D721Med (cell line): ENCODE measurements around the gene PFKFB3.

Source experiments
- DNase-seq: peaks from one replicate; pipeline ENCODE4 v3.0.0; 2011; ENCODE audit warnings: low spot score; ENCODE audit not compliant: insufficient read length
- FAIRE-seq: peaks from 2 replicates; lab custom pipeline; 2011; peaks lifted over from hg19 to GRCh38; lab: Jason Lieb, UNC
- TF ChIP-seq, protein P1 (sequence below): IDR thresholded peaks from 2 replicates; pipeline ENCODE4 v1.5.1; 2012; ENCODE audit warnings: mild to moderate bottlenecking, control low read depth; ENCODE audit not compliant: insufficient read depth; ENCODE audit errors: missing control alignments

Gene PFKFB3

DNA sequence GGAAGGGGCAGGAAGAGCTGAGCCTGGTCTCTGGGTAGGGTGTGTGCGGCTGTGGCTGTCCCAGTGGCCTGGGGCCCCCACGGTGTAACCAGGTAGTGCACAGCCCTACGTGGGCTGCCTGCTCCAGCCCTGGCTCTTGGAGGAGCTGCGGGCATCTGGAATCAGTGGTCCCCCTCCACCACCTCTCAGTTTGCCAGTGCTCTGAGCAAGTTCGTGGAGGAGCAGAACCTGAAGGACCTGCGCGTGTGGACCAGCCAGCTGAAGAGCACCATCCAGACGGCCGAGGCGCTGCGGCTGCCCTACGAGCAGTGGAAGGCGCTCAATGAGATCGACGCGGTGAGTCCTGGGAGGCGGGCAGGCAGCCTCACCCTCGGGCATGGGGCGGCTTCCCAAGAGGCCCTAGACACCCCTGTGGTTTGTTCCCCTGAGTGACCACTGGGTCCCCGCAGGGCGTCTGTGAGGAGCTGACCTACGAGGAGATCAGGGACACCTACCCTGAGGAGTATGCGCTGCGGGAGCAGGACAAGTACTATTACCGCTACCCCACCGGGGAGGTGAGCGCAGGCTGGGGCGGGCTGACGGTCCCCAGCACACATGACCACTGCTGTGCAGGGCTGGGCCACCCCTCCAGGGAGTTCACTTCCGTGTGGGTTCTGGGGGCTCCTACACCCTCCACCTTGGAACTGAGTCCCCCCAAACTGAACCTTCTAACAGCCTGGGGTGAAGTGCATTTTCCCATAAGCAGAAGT, 18.6 kb downstream of the PFKFB3 start:
- FAIRE-seq (no peak), DNase-seq (no peak)
- TF ChIP-seq, protein P1, sequence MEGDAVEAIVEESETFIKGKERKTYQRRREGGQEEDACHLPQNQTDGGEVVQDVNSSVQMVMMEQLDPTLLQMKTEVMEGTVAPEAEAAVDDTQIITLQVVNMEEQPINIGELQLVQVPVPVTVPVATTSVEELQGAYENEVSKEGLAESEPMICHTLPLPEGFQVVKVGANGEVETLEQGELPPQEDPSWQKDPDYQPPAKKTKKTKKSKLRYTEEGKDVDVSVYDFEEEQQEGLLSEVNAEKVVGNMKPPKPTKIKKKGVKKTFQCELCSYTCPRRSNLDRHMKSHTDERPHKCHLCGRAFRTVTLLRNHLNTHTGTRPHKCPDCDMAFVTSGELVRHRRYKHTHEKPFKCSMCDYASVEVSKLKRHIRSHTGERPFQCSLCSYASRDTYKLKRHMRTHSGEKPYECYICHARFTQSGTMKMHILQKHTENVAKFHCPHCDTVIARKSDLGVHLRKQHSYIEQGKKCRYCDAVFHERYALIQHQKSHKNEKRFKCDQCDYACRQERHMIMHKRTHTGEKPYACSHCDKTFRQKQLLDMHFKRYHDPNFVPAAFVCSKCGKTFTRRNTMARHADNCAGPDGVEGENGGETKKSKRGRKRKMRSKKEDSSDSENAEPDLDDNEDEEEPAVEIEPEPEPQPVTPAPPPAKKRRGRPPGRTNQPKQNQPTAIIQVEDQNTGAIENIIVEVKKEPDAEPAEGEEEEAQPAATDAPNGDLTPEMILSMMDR = no peak

DNA sequence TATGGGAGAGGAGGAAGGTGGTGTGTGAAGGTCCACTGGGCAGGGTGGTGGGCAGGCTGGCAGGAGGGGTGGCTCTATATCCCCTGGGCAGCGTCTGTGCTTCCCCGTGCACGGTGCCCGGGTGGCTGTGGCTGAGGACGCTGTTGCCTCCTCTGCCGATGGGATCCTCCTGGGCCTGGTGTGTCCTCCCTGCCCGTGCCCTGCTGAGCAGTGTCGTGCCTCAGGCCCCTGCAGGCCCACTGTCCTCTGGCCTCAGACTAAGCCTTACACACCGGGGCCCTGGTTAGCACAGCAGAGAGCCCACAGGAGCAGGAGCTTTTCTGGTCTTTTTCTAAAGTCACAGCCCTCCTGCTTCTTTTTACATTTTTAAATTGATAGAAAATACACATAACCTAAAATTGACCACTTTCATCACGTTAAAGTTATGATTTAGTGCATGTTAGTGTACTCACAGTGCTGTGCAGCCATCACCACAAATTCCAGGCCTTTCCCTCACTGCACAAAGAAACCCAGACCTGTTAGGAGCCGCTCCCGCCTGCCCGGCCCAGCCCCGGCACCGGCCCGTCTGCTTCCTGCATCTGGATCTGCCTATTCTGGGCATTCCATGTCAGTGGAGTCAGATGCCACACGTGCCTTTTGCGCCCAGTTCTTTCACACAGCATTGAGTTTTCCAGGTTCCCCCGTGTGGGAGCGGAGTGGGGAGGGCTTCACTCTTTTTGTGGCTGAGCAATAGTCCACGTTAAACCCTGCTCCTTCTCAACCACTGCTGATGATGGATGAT, 19.4 kb downstream of the PFKFB3 start:
- TF ChIP-seq, protein P1 = no peak
- FAIRE-seq (no peak), DNase-seq (no peak)

DNA sequence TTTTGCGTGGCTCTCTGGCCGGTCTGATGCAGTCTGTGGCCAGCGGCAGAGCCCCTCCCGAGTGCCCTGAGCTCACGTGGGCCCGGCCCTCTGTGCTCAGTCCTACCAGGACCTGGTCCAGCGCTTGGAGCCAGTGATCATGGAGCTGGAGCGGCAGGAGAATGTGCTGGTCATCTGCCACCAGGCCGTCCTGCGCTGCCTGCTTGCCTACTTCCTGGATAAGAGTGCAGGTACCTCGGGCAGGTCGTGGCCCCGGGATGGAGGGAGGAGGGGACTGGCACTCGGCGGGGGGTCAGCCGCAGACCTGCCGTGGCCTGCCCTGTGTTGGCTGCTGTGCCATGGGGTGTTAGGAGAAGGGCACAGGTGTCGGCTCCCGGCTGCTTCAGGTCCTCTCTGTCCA, 20.0 kb downstream of the PFKFB3 start:
- FAIRE-seq (no peak), DNase-seq (no peak)
- TF ChIP-seq, protein P1 = no peak

DNA sequence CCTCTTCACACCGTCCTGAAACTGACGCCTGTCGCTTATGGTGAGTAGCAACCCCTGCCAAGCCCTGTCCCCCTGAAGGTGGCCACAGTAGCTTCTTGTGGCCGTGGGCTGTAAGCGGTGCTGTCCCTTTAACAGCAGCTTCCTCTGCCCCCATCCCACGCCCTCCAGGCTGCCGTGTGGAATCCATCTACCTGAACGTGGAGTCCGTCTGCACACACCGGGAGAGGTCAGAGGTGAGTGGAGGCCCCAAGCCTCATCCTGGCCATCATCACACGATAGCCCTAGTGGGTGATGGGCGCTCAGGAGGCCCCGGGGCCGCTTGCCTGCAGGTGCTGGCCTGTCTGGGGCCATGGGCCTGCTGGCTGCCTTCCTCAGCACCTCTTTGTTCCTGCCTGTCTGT, 21.2 kb downstream of the PFKFB3 start:
- TF ChIP-seq, protein P1 = no peak
- FAIRE-seq (no peak), DNase-seq (no peak)

DNA sequence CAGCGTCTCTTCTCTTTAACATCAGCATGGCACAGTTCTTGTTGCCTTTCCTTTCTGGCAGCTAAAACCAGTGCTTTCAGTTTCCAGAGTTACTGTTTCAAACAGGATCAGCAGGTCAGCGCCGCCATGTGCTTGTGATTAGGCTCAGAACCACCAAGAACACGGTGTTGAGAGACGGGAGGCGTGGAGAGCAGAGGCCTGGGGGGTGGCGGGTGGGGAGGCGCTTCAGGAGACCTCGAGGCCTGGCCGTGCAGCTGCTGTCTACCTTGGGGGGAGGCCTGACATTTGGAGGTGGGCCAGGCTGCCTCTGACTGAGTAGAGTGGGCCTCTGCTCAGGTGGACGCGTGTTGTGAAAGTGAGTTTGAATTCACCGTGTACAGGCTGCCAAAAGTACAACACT, 22.0 kb downstream of the PFKFB3 start:
- DNase-seq (no peak), FAIRE-seq (no peak)
- TF ChIP-seq, protein P1 = no peak

DNA sequence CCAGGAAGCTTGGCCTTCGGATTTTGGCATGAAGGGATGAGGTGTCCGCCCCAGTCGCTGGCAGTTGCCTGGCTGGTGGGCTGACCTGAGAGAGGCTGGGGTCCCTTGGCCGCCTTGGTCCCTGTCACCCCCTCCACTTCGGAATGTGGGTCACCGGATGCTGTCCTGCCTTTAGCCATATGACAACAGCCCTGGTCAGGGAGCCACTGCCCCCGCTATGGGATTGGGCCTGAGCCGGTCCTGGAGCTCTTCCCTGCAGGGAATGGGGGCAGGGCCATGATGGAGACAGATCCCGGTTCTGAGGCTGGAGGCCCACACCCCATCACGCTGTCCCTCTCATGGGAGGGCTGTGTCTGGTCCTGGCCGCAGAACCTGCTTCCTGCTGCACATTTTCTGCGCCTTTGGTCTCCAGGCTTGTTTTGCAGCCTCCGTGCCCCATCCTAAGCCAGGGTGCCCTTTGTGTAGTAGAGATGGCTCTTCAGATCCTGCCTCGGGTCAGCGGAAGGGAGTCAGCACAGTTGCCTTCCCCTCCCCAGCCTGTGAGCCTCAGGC, 22.6 kb downstream of the PFKFB3 start:
- TF ChIP-seq, protein P1 = no peak
- DNase-seq (no peak), FAIRE-seq (no peak)

DNA sequence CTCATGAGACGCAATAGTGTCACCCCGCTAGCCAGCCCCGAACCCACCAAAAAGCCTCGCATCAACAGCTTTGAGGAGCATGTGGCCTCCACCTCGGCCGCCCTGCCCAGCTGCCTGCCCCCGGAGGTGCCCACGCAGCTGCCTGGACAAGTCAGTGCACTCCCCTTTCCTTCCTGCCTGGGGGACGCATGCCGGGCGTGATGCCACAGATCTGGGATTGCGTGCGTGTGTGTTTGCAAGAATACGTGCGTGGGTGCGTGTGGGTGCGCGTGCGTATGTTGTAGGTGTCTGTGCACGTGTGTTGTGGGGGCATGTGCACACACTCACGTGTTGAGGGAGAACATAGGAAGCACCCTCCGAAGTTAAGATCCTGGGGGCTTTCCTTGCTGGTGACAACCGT, 23.5 kb downstream of the PFKFB3 start:
- FAIRE-seq = no peak
- DNase-seq = no peak
- TF ChIP-seq, protein P1 = no peak
